Measurements from ENCODE around the gene MRPL14.

DNA sequence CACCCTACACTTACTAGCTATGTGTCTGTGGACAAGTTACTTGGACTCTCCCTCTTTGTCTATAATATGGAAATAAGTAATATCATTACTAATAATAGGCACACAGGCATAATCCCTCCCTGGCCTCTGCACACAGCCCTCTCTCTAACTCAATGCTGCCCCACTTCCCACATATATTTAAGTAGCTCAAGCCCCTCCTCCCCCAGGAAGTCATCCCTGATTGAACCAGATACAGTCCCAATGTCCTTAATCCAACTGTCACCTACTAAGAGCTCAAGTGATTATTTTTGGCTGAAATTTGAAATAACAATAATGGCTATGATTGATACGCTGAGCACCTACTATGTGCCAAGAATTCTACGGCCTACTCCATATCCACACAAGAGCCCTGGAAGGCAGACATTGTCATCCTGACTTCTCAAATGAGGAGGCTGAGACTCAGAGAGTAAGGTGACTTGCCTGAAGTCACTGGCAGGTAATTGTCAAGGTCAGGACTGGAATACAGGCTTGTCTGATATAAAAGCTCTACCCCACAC lies 29.4 kb downstream of the MRPL14 start:
- no peak for TF ChIP-seq POLR2A (IDR thresholded peaks at IDR 0.05)
- TF ChIP-seq, protein P1, sequence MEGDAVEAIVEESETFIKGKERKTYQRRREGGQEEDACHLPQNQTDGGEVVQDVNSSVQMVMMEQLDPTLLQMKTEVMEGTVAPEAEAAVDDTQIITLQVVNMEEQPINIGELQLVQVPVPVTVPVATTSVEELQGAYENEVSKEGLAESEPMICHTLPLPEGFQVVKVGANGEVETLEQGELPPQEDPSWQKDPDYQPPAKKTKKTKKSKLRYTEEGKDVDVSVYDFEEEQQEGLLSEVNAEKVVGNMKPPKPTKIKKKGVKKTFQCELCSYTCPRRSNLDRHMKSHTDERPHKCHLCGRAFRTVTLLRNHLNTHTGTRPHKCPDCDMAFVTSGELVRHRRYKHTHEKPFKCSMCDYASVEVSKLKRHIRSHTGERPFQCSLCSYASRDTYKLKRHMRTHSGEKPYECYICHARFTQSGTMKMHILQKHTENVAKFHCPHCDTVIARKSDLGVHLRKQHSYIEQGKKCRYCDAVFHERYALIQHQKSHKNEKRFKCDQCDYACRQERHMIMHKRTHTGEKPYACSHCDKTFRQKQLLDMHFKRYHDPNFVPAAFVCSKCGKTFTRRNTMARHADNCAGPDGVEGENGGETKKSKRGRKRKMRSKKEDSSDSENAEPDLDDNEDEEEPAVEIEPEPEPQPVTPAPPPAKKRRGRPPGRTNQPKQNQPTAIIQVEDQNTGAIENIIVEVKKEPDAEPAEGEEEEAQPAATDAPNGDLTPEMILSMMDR (IDR thresholded peaks at IDR 0.05), result no peak
